Measurements from ENCODE around the gene FGF7. TPM values are rescaled to one million over a fixed set of nuclear protein-coding genes. Genes with fewer than 3 reads are reported as not detected.

Gene FGF7
- total RNA-seq, 4 donors from 2014 or later: 1.1 to 29.4 (median 8.6) TPM

- H3K4me3 ChIP-seq: no peak overlapping the region
- no peaks in the 10 kb centered on the region for H3K36me3 ChIP-seq
- no peak for DNase-seq
- no peak overlapping the region for H3K27ac ChIP-seq
- H3K4me1 ChIP-seq: no peaks in the 10 kb centered on the region
- intact Hi-C loops (cut with DNase I): no loop called here
- H3K27me3 ChIP-seq: no peaks in the 10 kb centered on the region
- WGBS, 2 donors: 52 to 64% methylated on average over 1 of the region's 1 CpG
- TF ChIP-seq POLR2A (IDR thresholded peaks at IDR 0.05) (no peak), CTCF (IDR thresholded peaks at IDR 0.05) (no peak)
- peaks cover 0 to 12% (median 0%) of the 10 kb centered on the region in 3 donors for H3K9me3 ChIP-seq
Measured at GRCh38 chr15:49530092-49530491, 107.0 kb downstream of the FGF7 start.

Other genes starting within 250 kb of the FGF7 start
- 1 to 10 TPM in 3 of 4 donors, under 1 TPM in 1; 0.80 to 4.4 (median 1.6) TPM for gene FAM227B, start 197.6 kb downstream of the FGF7 start, total RNA-seq
- 10 to 100 TPM in 3 of 4 donors, 1 to 10 TPM in 1; 6.0 to 12.4 (median 11.6) TPM for gene DTWD1, start 197.8 kb downstream of the FGF7 start, total RNA-seq